IPS DF 19.7 (cell line): ENCODE results near the gene STRBP.

ENCODE experiments used
- DNase-seq: peaks from one replicate; pipeline ENCODE4 v3.0.0-alpha.2; 2013; ENCODE audit warnings: low read depth, low spot score

Gene STRBP

GRCh38 chr9:123131993-123132392 is 136.4 kb downstream of the STRBP start:
- DNase-seq = no peak

DNA sequence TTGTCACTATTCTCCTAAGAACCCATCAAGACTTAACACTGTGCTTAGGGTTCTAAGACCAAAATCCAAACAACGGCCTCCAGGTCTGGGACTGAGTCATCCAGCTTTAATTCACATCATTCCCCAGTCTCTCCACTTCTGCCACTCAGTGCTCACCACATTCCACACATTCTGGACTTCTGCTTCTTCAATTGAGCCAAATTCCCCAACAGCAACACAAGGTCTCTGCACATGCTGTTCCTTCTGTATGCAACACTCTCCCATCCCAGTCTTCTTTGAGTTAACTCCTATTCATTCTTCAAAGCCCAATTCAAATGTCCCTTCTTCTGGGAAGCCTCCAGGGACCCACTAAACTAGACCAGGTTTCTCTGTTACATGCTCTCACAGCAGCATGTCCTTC is 137.1 kb downstream of the STRBP start:
- DNase-seq = no peak

- no peak for DNase-seq
These were observed 139.0 kb downstream of the STRBP start for GRCh38 chr9:123129423-123129822.

DNA sequence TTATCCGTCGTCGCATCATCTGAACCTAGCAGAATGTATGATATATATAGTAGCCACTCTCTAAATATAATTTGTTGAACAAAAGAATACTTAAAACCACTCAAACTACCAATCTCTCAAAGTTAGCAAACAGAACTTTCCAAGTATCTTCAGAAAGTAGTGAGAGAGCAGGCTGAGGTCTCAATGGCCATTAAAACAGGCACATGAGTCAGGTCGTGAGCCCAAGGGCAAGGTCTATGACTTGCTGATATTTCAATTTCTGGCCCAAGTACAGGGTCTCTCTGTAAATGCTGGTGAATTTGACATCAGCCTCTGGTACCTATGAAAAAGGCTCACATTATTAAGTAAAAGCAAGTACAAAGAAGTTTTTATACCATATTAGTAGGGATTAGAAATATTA is 139.8 kb downstream of the STRBP start:
- no peak for DNase-seq

- DNase-seq = no peak
These were observed 140.8 kb downstream of the STRBP start for GRCh38 chr9:123127512-123128075.

DNA sequence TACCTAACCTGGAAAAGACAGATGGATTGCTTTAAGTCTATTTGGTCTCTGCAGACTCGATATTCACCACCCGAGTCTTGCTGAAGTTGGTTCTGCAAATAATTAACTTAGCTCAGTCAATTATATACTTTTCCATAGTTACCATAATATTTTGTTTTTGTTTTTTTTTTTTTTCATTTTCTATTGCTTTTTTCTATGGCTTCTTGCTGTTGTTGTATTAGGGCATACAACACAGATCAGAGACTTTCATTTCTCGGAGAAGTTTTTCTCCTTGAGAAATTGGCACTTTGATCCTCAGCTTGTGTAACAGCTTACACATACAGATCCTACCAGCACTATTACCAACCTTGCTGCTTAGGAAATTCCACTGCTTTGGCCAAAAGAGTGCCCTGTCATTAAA is 146.9 kb downstream of the STRBP start:
- DNase-seq = no peak

DNA sequence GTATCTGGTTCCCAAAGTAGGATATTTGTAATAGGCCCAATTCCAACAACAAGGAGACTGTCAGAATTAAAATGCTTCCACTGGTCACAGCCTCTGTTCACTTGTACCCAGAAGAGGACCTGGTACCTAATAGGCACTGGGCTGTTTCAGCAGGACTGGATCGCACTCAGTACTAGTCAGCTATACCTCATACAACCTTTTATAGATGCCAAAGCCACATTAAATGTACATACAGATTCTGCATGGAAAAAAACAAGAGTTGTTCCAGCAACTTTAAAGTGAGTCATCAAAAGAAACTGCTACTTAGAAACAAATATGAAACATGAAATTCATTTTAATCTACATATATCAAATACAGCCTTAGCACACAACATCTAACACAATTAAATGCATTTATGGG is 147.4 kb downstream of the STRBP start:
- DNase-seq = no peak

DNA sequence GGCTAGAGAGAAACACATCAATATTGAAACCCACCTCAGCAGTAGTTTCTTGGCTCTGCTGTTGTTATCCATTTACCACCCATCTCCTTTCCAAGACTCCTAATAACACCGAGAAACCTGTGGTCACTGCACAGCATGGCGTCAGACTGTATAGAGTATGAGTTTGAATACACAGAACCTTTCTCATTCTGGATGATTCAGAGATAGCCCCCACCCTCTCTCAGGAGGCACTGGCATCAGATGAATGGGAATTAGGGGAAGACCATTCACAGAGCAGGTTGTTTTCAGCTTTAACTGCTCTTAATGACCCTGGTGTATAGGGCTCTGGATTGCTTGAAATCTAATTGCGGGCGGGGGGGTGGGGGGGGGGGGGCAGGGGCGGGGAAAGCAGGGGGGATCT is 148.3 kb downstream of the STRBP start:
- no peak for DNase-seq

- DNase-seq = no peak
These were observed 148.8 kb downstream of the STRBP start for GRCh38 chr9:123119566-123119965.

GRCh38 chr9:123116036-123116435 is 152.3 kb downstream of the STRBP start:
- DNase-seq = no peak

- DNase-seq = no peak
These were observed 153.1 kb downstream of the STRBP start for GRCh38 chr9:123115146-123115913.

- DNase-seq = no peak
These were observed 155.2 kb downstream of the STRBP start for GRCh38 chr9:123113185-123113584.

GRCh38 chr9:123112015-123112975 is 156.1 kb downstream of the STRBP start:
- no peak for DNase-seq

- no peak for DNase-seq
These were observed 156.9 kb downstream of the STRBP start for GRCh38 chr9:123111427-123112014.

DNA sequence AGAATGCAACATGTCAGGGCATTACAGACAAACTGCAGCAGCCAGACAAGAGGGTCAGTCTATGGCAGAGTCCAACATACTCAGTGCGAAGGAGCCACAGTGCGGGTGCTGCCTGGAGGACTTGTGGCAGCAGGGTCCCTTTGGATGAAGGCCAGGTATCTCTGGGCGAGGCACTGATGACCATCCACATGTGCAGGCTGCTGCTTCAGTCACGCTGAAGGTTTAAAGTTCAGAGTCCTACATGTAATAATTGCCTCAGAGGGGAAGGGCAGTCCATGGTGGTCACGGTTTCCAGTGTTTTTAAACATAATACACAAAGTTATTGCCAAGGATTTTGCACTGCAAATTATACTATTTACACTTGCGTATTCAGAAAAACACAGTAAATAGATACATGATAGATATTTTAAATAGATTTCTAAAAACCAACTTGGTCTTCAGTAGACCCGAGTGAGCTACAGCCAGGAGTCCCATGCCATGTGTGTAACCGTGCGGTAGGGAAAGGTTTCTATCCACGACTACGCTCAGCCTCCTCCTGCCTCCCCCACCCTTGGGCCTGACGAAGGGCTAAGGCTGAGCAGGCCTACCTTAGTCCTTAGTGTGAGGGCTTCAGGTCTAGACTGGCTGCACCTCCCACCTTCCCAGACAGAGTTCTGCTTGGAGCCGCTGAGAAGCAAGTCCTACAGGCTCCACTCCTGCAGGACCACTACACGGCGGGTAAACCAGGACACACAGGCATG is 158.7 kb downstream of the STRBP start:
- DNase-seq = no peak

GRCh38 chr9:123108976-123109375 is 159.4 kb downstream of the STRBP start:
- DNase-seq = no peak

DNA sequence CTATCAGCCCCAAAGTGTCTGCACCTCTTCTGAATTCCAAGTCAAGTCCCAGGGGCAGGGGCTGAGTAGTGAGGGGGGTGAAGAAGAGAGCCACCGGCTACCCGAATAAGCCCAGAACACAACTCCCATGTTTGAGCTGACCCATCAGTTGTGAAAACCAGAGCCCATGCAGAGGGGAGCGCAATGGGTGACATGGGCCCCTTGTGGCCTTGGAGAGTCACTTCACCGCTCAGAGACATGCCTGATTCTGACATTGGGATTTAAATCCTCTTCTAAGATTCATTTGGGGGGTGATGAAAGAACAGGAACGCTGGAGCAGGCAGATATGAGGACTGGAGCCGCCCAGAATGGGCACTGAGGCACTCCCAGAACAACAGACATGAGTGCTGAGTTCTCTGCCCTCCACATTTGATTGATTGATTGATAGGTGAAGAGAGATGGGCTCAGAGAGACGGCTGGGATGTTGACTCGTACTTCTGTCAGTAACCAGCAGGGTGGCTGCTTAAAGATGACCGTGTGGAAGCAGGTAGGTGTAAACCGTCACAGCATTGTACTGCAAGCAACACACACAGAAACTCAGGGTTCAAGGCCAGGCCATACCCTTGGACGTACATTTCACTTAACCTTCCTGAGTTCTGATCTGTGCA is 160.6 kb downstream of the STRBP start:
- no peak for DNase-seq

DNA sequence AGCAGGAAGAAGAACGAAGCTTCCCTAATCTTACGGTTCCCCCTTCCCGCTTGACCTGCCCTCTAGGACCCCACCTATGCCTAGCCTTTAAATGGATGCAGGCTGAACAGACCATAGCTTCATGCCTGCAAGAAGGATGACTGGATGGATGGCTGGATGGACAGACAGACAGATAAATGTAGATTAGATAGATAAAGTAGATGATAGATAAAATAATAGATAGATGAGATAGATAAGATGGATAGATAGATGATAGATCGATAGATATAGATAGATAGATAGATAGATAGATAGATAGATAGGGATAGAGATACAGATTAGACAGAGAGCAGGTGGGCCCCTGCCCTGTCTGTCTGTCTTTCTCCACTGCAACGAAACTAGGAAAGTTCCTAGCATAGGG is 162.9 kb downstream of the STRBP start:
- DNase-seq = no peak

GRCh38 chr9:123104807-123105206 is 163.6 kb downstream of the STRBP start:
- no peak for DNase-seq

DNA sequence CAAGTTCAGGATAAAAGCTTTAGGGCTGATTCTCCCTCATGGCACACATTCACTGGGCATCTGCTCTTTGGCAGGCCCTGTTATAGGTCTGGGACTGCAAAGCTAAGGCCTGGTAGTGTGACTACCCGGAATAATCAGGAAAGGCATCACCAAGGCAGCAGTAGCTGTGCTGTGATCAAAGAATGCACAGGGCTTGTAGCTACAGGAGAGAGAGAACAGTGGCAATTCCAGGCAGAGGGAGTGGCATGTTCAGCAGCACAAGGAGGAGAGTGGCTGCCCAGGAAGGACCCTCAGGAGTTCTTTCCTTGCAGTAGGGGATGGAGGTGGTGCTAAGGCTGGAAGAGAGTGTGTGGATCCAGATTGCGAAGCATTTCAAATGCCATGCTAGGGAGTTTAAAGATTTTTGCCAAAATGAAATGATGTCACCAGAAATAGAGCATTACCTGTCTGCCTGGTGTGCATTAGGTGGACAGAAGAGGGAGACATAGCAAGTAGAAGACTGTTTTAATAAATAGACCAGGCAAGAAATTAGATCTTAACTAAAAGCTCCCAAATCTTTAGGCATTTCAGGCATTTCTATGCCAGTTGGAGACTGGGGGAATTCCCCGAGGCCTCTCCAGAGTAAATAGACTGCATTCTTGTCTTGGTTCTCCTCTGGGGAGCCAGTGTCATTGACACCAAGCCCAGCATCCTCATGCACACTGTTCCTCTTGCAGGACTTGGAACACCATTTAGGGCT is 165.8 kb downstream of the STRBP start:
- DNase-seq = no peak
